Osteocyte (in vitro differentiated cells): Measurements from ENCODE around the gene RAPGEF5. TPM values are rescaled to one million over a fixed set of nuclear protein-coding genes. Genes with fewer than 3 reads are reported as not detected.
A peak's percentile ranks its signal among the peaks of the same experiment; 100 is the strongest.

Source experiments
- DNase-seq: peaks from one replicate; pipeline ENCODE4 v3.0.0; 2021; ENCODE audit warnings: mixed read lengths; ENCODE audit not compliant: unreplicated experiment; ENCODE audit errors: extremely low spot score
- H3K27ac Mint-ChIP-seq: one replicate; pipeline ENCODE4 v1.8.0; 2021; ENCODE audit warnings: mild to moderate bottlenecking, mixed read lengths; ENCODE audit not compliant: unreplicated experiment
- H3K27me3 Mint-ChIP-seq: one replicate; pipeline ENCODE4 v1.8.0; 2021; ENCODE audit warnings: mixed read lengths; ENCODE audit not compliant: unreplicated experiment
- H3K36me3 Mint-ChIP-seq: one replicate; pipeline ENCODE4 v1.8.0; 2021; ENCODE audit warnings: mixed read lengths; ENCODE audit not compliant: unreplicated experiment
- H3K4me1 Mint-ChIP-seq: one replicate; pipeline ENCODE4 v1.8.0; 2021; ENCODE audit warnings: mixed read lengths; ENCODE audit not compliant: unreplicated experiment
- H3K4me3 Mint-ChIP-seq: one replicate; pipeline ENCODE4 v1.8.0; 2021; ENCODE audit warnings: mild to moderate bottlenecking, moderate library complexity, mixed read lengths; ENCODE audit not compliant: unreplicated experiment
- H3K9me3 Mint-ChIP-seq: one replicate; pipeline ENCODE4 v1.8.0; 2021; ENCODE audit warnings: mixed read lengths; ENCODE audit not compliant: unreplicated experiment
- total RNA-seq: library from RNA; stranded (reverse); gene quantifications from 2 replicates; pipeline ENCODE4 v1.2.1, GENCODE V29; 2021
- TF ChIP-seq, protein P1 (sequence below): fragments of 200-600 bp; sonication (generic); IDR thresholded peaks from 2 replicates; pipeline ENCODE4 v1.5.0; 2021; ENCODE audit warnings: antibody characterized with exemption, mild to moderate bottlenecking, moderate library complexity

RAPGEF5 gene
- total RNA-seq, 1 donor from 2014 or later = 0.27 TPM

DNA sequence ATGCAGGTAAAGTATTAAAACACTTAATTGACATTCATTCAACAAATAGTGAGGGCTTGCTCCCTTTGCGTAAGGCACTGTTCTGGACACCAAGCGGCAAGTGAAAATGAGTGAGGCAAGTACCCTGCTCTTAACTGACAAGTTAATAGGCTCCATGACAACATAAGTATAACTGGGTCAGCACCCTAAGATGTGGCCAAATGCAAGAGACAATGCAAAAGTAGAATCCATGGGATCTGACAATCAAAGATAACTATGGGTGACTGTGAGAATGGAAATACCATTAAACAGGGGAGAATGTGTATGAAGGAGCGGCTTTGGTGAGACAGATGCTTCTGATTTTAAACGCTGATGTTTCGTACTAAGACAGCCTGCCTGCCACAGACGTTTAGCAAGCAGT is 160.5 kb downstream of the RAPGEF5 start:
- DNase-seq = no peak
- Mint-ChIP-seq H3K4me1 (peaks cover 9% of the 10 kb centered on the region), H3K36me3 (no peaks in the 10 kb centered on the region)

DNA sequence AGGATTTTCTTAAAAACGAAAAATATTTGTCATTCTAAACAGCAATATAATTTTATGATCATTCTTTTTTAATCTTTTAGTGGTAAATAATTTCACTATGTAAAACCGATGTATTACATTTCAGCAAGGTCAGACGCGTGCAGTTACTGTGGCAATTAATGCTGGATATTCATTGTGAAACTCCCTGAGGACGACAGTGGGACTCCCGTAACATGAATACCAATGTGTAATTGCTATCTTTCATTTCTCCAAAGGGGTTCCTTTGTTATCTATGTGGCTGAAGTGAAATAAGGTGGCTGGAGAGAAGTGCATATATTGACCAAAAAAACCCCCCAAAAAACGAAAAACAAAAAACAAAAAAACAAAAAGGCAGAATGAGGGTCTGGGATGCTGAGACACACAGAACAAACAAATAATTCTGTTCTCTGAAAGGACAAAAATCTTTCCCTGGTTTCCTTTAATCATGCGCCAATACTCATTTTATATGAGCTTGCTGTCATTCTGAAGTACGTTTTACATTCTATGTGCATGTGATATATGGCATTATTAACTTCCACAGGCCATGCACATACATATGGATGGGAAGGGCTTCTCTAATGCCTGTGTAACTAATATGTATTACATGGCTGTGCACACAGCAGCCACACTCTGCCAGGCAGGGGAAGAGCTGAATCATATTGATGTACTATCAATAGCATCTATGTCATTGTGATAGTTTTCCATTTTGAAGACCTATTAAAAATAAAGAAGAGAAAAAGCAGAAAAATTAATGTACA is 161.4 kb downstream of the RAPGEF5 start:
- no peak overlapping the region for H3K4me3 Mint-ChIP-seq
- no peaks in the 10 kb centered on the region for H3K9me3 Mint-ChIP-seq
- TF ChIP-seq, protein P1, sequence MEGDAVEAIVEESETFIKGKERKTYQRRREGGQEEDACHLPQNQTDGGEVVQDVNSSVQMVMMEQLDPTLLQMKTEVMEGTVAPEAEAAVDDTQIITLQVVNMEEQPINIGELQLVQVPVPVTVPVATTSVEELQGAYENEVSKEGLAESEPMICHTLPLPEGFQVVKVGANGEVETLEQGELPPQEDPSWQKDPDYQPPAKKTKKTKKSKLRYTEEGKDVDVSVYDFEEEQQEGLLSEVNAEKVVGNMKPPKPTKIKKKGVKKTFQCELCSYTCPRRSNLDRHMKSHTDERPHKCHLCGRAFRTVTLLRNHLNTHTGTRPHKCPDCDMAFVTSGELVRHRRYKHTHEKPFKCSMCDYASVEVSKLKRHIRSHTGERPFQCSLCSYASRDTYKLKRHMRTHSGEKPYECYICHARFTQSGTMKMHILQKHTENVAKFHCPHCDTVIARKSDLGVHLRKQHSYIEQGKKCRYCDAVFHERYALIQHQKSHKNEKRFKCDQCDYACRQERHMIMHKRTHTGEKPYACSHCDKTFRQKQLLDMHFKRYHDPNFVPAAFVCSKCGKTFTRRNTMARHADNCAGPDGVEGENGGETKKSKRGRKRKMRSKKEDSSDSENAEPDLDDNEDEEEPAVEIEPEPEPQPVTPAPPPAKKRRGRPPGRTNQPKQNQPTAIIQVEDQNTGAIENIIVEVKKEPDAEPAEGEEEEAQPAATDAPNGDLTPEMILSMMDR = no peak
- peaks cover 36% of the 10 kb centered on the region for H3K27me3 Mint-ChIP-seq
- H3K27ac Mint-ChIP-seq = no peak overlapping the region
- peaks cover 9% of the 10 kb centered on the region for H3K4me1 Mint-ChIP-seq
- no peaks in the 10 kb centered on the region for H3K36me3 Mint-ChIP-seq
- DNase-seq = no peak

More for the DNA sequence above, 160.5 kb downstream of the RAPGEF5 start:
- Mint-ChIP-seq H3K27me3 (peaks cover 37% of the 10 kb centered on the region), H3K4me3 (no peak overlapping the region), H3K27ac (no peak overlapping the region), H3K9me3 (no peaks in the 10 kb centered on the region)
- TF ChIP-seq, protein P1 = no peak

DNA sequence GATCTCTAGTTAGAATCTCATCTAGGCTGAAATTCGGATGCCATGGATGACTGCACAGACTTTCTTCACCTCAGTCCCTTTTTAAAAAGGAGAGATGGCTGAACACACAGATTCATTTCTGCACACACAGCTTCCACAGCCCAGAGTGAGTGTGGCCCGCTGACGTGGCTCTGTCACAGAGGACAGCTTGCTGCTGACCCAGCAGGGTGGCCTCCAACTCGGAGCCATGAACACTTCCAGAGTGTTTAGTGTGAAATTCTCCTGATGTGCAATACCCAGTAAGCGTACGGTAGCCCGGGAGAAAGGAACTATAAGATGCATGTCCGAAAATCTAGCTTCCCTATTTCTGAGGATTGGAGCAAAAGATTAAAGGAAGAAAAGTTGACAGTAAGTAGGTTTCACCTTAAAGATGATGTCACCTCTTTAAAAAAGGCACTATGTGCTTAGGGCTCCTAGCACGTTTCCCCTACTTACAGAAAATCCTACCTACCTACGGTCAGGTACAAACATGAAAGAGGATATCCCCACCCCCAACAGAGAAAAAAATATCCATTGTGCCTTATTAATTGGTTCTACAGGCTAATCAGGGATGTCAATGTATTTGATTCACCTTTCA is 162.2 kb downstream of the RAPGEF5 start:
- Mint-ChIP-seq H3K9me3 (no peaks in the 10 kb centered on the region), H3K4me1 (peaks cover 9% of the 10 kb centered on the region), H3K4me3 (no peak overlapping the region), H3K27me3 (peaks cover 36% of the 10 kb centered on the region), H3K27ac (no peak overlapping the region), H3K36me3 (no peaks in the 10 kb centered on the region)
- TF ChIP-seq, protein P1 = no peak
- no peak for DNase-seq

DNA sequence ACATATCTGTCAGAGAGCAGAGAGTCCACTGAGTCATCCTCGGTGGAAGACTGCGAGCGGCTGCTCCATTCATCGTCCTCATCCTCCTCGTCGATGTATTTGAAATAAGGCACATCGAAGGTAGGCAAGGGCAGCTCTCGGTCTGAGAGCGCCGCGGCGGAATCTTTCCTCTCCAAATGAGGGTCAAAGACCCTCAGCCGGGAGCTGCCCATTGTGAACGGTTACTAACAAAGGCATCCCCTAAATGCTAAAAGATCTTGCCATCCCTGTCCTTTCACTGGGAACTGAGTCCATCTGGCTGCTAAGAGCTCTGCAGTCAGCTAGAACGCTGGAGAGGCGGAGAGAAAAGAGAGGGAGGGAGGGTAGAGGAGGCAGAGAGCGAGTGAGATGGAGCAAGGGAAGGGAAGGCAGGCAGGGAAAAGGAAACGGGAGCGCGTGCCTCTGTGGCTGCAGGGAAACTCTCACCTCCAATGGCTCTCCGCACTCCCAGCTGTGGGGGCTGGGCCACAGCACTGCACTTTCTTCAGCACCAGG is 163.4 kb downstream of the RAPGEF5 start:
- H3K27ac Mint-ChIP-seq = no peak overlapping the region
- no peaks in the 10 kb centered on the region for H3K9me3 Mint-ChIP-seq
- peak overlapping the region; percentile 53 for H3K4me3 Mint-ChIP-seq
- TF ChIP-seq, protein P1 = no peak
- no peak for DNase-seq
- no peaks in the 10 kb centered on the region for H3K36me3 Mint-ChIP-seq
- peaks cover 9% of the 10 kb centered on the region for H3K4me1 Mint-ChIP-seq
- peaks cover 36% of the 10 kb centered on the region for H3K27me3 Mint-ChIP-seq

DNA sequence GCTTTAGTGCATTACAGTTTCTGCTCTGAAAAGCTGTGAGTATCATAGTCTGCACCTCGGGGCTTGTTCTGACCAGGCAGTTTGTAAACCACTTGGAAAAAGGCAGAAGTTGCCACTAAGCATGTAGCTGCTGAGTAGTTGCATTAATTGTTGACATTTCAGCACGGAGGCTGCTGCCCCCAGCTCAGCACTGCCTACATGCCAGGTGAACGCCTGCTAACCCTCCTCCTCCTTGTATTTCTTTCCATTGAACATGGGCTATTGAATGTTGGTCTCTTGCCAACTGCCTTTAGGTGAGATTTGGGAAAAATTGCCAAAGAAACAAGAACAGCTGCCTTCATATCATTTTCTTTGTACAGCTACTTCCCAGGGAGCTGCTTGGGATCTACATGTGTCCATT is 164.2 kb downstream of the RAPGEF5 start:
- DNase-seq = no peak
- H3K27me3 Mint-ChIP-seq = peaks cover 36% of the 10 kb centered on the region
- H3K36me3 Mint-ChIP-seq = no peaks in the 10 kb centered on the region
- H3K9me3 Mint-ChIP-seq = no peaks in the 10 kb centered on the region
- TF ChIP-seq, protein P1 = no peak
- no peak overlapping the region for H3K27ac Mint-ChIP-seq
- H3K4me1 Mint-ChIP-seq = peaks cover 9% of the 10 kb centered on the region
- no peak overlapping the region for H3K4me3 Mint-ChIP-seq
